GM12878 (cell line): ENCODE measurements around the gene ACVR1C. TPM values are rescaled to one million over a fixed set of nuclear protein-coding genes. Genes with fewer than 3 reads are reported as not detected.

ENCODE experiments used
- ATAC-seq: fragments of 200-7000 bp; cut with Tn5 transposase; 3 replicates; pipeline ENCODE4 v1.9.1; 2020; ENCODE audit warnings: mild to moderate bottlenecking, moderate library complexity
- BruUV-seq: library from RNA; stranded (reverse); fragments of 400-500 nt; replicated peaks from 2 replicates; lab custom pipeline; 2021; lab: Mats Ljungman, UMichigan
- CTCF ChIA-PET: fragments of 300-600 bp; sonication (Branson Sonifier 250); formaldehyde crosslinking; extraction: SDS; loops from one replicate; lab custom pipeline; 2021; ENCODE audit warnings: inconsistent platforms; lab: Yijun Ruan, JAX
- POLR2A ChIA-PET: fragments of 350-600 bp; formaldehyde crosslinking; extraction: SDS; loops from one replicate; lab custom pipeline; 2021; ENCODE audit warnings: inconsistent platforms; lab: Charles Lee
- RAD21 ChIA-PET: fragments of 300-600 bp; sonication (Branson Sonifier 250); formaldehyde crosslinking; loops from one replicate; lab custom pipeline; 2023; ENCODE audit warnings: antibody characterized with exemption; ENCODE audit not compliant: unreplicated experiment; lab: Charles Lee
- SMC1A ChIA-PET: fragments of 300-600 bp; sonication (Branson Sonifier 250); formaldehyde crosslinking; loops from one replicate; lab custom pipeline; 2023; ENCODE audit not compliant: unreplicated experiment, uncharacterized antibody; lab: Charles Lee
- DNase-seq: peaks from one replicate; pipeline ENCODE4 v3.0.0-alpha.2; 2011; ENCODE audit warnings: low read depth, low spot score
- FAIRE-seq: peaks from 3 replicates; lab custom pipeline; 2011; peaks lifted over from hg19 to GRCh38; lab: Jason Lieb, UNC
- H2AFZ ChIP-seq: 2 replicates; pipeline ENCODE4 v1.6.0; 2011; ENCODE audit warnings: low read depth, low read length, control low read depth; ENCODE audit not compliant: control insufficient read depth
- H3K27ac ChIP-seq: 2 replicates; pipeline ENCODE4 v1.5.1; 2011; ENCODE audit warnings: control low read depth; ENCODE audit not compliant: control insufficient read depth, insufficient read depth
- H3K27me3 ChIP-seq, 2 experiments: replicated peaks in 1 of 2; 2 replicates each; pipeline versions ENCODE4 v1.6.0 to v1.6.1; 2011; ENCODE audit warnings: low read length in 1 of 2; ENCODE audit not compliant: control insufficient read depth in 2 of 2, insufficient read depth in 2 of 2
- H3K36me3 ChIP-seq, 2 experiments: 2 replicates each; pipeline ENCODE4 v1.5.1; 2011; ENCODE audit warnings: low read length in 1 of 2; ENCODE audit not compliant: control insufficient read depth in 2 of 2, insufficient read depth in 2 of 2
- H3K4me1 ChIP-seq: 2 replicates; pipeline ENCODE4 v1.6.1; 2011; ENCODE audit warnings: mild to moderate bottlenecking, low read length, moderate library complexity, mixed read lengths; ENCODE audit not compliant: control insufficient read depth, insufficient read depth
- H3K4me2 ChIP-seq: 2 replicates; pipeline ENCODE4 v1.6.0; 2011; ENCODE audit warnings: control low read depth; ENCODE audit not compliant: control insufficient read depth, insufficient read depth
- H3K4me3 ChIP-seq: fragments of 200-600 bp; sonication (generic); 2 replicates; pipeline ENCODE4 v1.5.1; 2016
- H3K79me2 ChIP-seq: 2 replicates; pipeline ENCODE4 v1.6.0; 2011; ENCODE audit warnings: low read length; ENCODE audit not compliant: control insufficient read depth, insufficient read depth
- H3K9ac ChIP-seq: 2 replicates; pipeline ENCODE4 v1.8.0; 2011; ENCODE audit warnings: low read length, control low read depth, mixed read lengths; ENCODE audit not compliant: control insufficient read depth, insufficient read depth
- H3K9me3 ChIP-seq: replicated peaks from 3 replicates; pipeline ENCODE4 v1.5.1; 2011; ENCODE audit warnings: mild to moderate bottlenecking, low read length; ENCODE audit not compliant: control insufficient read depth, insufficient read depth
- H4K20me1 ChIP-seq: 2 replicates; pipeline ENCODE4 v1.6.0; 2011; ENCODE audit not compliant: control insufficient read depth, insufficient read depth
- ASH2L ChIP-seq: fragments of 300-600, 200-600 bp; sonication (generic); IDR thresholded peaks from 2 replicates; pipeline ENCODE4 v1.6.1; 2017; ENCODE audit warnings: low read depth, mild to moderate bottlenecking, borderline replicate concordance
- CEBPZ ChIP-seq: fragments of 150-350 bp; IDR thresholded peaks from 2 replicates; pipeline ENCODE4 v1.6.1; 2016; ENCODE audit warnings: low read depth, low read length
- ESRRA ChIP-seq: IDR thresholded peaks from 2 replicates; pipeline ENCODE4 v1.6.1; 2012; ENCODE audit warnings: mild to moderate bottlenecking, low read length, improper control_type of control experiment
- HCFC1 ChIP-seq: fragments of 150-350 bp; IDR thresholded peaks from 2 replicates; pipeline ENCODE4 v1.6.1; 2014; ENCODE audit warnings: low read length
- IRF4 ChIP-seq: IDR thresholded peaks from 2 replicates; pipeline ENCODE4 v1.6.1; 2011; ENCODE audit warnings: low read depth, low read length
- IRF5 ChIP-seq: fragments of 450-650 bp; IDR thresholded peaks from 2 replicates; pipeline ENCODE4 v1.6.1; 2017; ENCODE audit warnings: borderline replicate concordance
- NR2C1 ChIP-seq: fragments of 450-650 bp; IDR thresholded peaks from 2 replicates; pipeline ENCODE4 v1.6.1; 2017; ENCODE audit warnings: antibody characterized with exemption, mild to moderate bottlenecking, moderate library complexity
- RAD51 ChIP-seq: fragments of 450-650 bp; IDR thresholded peaks from 2 replicates; pipeline ENCODE4 v1.6.1; 2016; ENCODE audit warnings: moderate library complexity, mild to moderate bottlenecking, inconsistent platforms
- RB1 ChIP-seq: fragments of 450-650 bp; formaldehyde crosslinking; IDR thresholded peaks from 2 replicates; pipeline ENCODE4 v1.6.1; 2017; ENCODE audit warnings: mild to moderate bottlenecking, borderline replicate concordance
- RELB ChIP-seq: fragments of 450-650 bp; IDR thresholded peaks from 2 replicates; pipeline ENCODE4 v1.6.1; 2017; ENCODE audit warnings: low read depth, mild to moderate bottlenecking, moderate library complexity
- ZBTB11 ChIP-seq: fragments of 450-650 bp; formaldehyde crosslinking; IDR thresholded peaks from 2 replicates; pipeline ENCODE4 v1.5.0; 2022; ENCODE audit warnings: mild to moderate bottlenecking, missing genetic modification characterization
- WGBS: methylation state at CpG from one replicate; pipeline ENCODE4 v1.1.6; 2016; ENCODE audit warnings: low lambda C conversion rate; ENCODE audit not compliant: insufficient replicate concordance, insufficient coverage; ENCODE audit errors: missing lambda C conversion rate; 5-methylcytosine and 5-hydroxymethylcytosine counted together
- in situ Hi-C: fragments of 300-500 bp; cut with MboI; formaldehyde crosslinking; loops from 9 replicates; pipeline ENCODE4 v1.14.3; 2018; ENCODE audit warnings: mixed read lengths
- intact Hi-C: fragments of 100-400 bp; cut with micrococcal nuclease; formaldehyde crosslinking; loops from one replicate; pipeline ENCODE4 v1.14.2; 2022; ENCODE audit not compliant: unreplicated experiment
- polyA plus RNA-seq, 11 experiments: library from polyadenylated mRNA; depleted of rRNA in 4 of 11; unstranded in 6 of 11; stranded (reverse) in 5 of 11; fragments of >200 nt; fragmentation: Nextera tagmentation in 4 of 11; fragmentation: Illumina TruSeq in 1 of 11; extraction: Ambion mirVana in 4 of 11; extraction: Trizol in 1 of 11; gene quantifications; 1 replicate in 1 of 11; 2 replicates in 10 of 11; pipeline versions ENCODE4 v1.2.1 to v1.2.3, GENCODE V29; 2011 to 2016; ENCODE audit warnings: inconsistent platforms in 2 of 11, missing spikeins in 2 of 11, low read depth in 1 of 11
- total RNA-seq, 4 experiments: library from RNA; depleted of rRNA in 3 of 4; stranded (reverse); fragments of >200 nt in 3 of 4; fragmentation: Illumina TruSeq in 1 of 4; extraction: Trizol in 1 of 4; gene quantifications; 2 replicates each; pipeline versions ENCODE4 v1.2.1 to v1.2.3, GENCODE V29; 2013 to 2021

Gene ACVR1C
- total and polyA plus RNA-seq, 10 of the 15 experiments (the other 5 are each of a cell fraction or from before 2014, with no cell fraction given), result not detected

- TF ChIP-seq ZBTB11 (no peak), RB1 (no peak), NR2C1 (no peak), IRF4 (no peak), RAD51 (no peak)
Measured at GRCh38 chr2:157540102-157540501, 88.6 kb downstream of the ACVR1C start (continued).

GRCh38 chr2:157538064-157538463 lies 90.6 kb downstream of the ACVR1C start:
- no peaks in the 10 kb centered on the region for H3K36me3 ChIP-seq
- ChIA-PET RAD21 (no interaction called here), POLR2A (no interaction called here), CTCF (no interaction called here), SMC1A (no interaction called here)
- no peak for FAIRE-seq
- no TSS peak for BruUV-seq
- no peaks in the 10 kb centered on the region for H4K20me1 ChIP-seq
- no peak overlapping the region for H3K4me2 ChIP-seq
- in situ Hi-C loops (no loop called here), intact Hi-C loops (no loop called here)
- no peaks in the 10 kb centered on the region for H3K79me2 ChIP-seq
- no peak overlapping the region for H2AFZ ChIP-seq
- no peak overlapping the region for H3K4me3 ChIP-seq
- WGBS, result 0% methylated on average over 1 of the region's 1 CpG
- DNase-seq, result no peak
- ATAC-seq, result no peak
- no peaks in the 10 kb centered on the region for H3K4me1 ChIP-seq
- H3K9ac ChIP-seq, result no peak overlapping the region
- no peaks in the 10 kb centered on the region for H3K27me3 ChIP-seq
- no peak overlapping the region for H3K27ac ChIP-seq
- H3K9me3 ChIP-seq, result no peaks in the 10 kb centered on the region
- TF ChIP-seq ESRRA (no peak), CEBPZ (no peak), HCFC1 (no peak), RELB (no peak), IRF5 (no peak), ASH2L (no peak)
